DOHH2 (cell line): ENCODE results near the gene TTF2.
A peak's percentile ranks its signal among the peaks of the same experiment; 100 is the strongest.

ENCODE experiments used
- CTCF ChIP-seq: fragments of 200-600 bp; sonication (generic); IDR thresholded peaks from one replicate; pipeline ENCODE4 v1.5.1; 2014; ENCODE audit warnings: antibody characterized with exemption, mild to moderate bottlenecking, low read depth, low read length; ENCODE audit not compliant: poor library complexity, severe bottlenecking
- EZH2phosphoT487 ChIP-seq: fragments of 200-600 bp; sonication (generic); IDR thresholded peaks from 2 replicates; pipeline ENCODE4 v1.6.1; 2017; ENCODE audit warnings: borderline replicate concordance, mild to moderate bottlenecking, antibody characterized with exemption, low read length, moderate library complexity, mixed read lengths

GRCh38 chr1:117093870-117094621, 33.9 kb downstream of the TTF2 start:
- TF ChIP-seq CTCF (peak; percentile 39), EZH2phosphoT487 (no peak)
